ENCODE data around the gene NRSN1. TPM values are rescaled to one million over a fixed set of nuclear protein-coding genes. Genes with fewer than 3 reads are reported as not detected.

Gene NRSN1
- total and polyA plus RNA-seq, 2 of the 13 experiments (the other 11 are each of a cell fraction or from before 2014, with no cell fraction given): not detected

DNA sequence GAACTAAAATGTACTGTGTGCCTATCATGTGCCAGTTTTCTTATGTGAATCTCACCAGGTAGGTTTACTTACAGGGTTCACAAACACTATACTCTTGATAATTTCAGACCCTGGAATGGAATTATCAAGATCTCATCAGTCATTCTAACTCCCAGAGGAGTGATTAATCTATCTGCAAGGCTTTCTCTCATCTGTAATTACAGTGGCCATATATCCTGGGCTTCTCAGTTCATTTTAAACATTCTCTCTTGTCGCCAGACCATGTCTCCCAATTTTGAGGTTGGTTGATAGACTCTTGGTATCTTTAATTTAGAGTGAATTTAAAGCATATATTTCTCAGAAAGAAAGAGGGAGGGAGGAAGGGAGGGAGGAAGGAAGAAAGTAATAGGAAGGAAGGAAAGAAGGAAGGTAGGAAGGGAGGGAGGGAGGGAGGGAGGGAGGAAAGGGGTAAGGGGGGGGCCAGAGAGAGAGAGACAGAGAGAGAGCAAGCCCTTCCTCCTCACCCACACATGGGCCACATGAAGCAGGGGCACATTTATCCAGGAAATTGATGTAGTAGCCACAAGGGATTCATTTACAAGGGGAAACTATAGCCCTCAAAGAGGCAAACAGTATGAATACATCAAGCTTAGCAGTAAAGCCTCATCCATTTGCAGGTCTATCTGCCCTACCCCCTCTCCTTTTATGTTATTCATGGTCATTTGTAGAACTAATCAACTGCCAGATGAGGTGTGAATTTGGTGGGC, 25.8 kb upstream of the NRSN1 start:
- ChIA-PET POLR2A (no interaction called here), CTCF (ENCODE audit: low intra/inter-chr PET ratio, low total read pairs) (no interaction called here)
- no peak for DNase-seq (ENCODE audit: low spot score)
- Histone ChIP-seq H2AFZ (ENCODE audit: low read length) (no peak overlapping the region), H3K27ac (ENCODE audit: extremely low read length, insufficient read depth, low read length) (no peak overlapping the region), H4K20me1 (ENCODE audit: insufficient read depth, low read length) (no peaks in the 10 kb centered on the region), H3K4me1 (ENCODE audit: insufficient read depth, low read length) (no peaks in the 10 kb centered on the region), H3K4me3 (replicated peaks in 1 of 3; ENCODE audit: insufficient read depth in 1 of 3, low read depth in 2 of 3, low read length in 3 of 3) (no peak overlapping the region), H3K9ac (ENCODE audit: insufficient read depth, low read depth, low read length) (no peak overlapping the region), H3K4me2 (ENCODE audit: low read depth, low read length) (no peak overlapping the region), H3K27me3 (ENCODE audit: control insufficient read depth in 1 of 2, insufficient read depth in 2 of 2, low read length in 2 of 2) (no peaks in the 10 kb centered on the region), H3K9me3 (ENCODE audit: low read length) (no peaks in the 10 kb centered on the region), H3K79me2 (ENCODE audit: insufficient read depth, low read length) (no peaks in the 10 kb centered on the region), H3K36me3 (replicated peaks in 1 of 2; ENCODE audit: control insufficient read depth in 1 of 2, insufficient read depth in 2 of 2, low read length in 2 of 2) (no peaks in the 10 kb centered on the region)
- in situ Hi-C loops (cut with HindIII; ENCODE audit: extremely low pct_ligation_motif_present, low pct_unique_long_range_greater_than_20kb): no loop called here
- TF ChIP-seq, protein P1, sequence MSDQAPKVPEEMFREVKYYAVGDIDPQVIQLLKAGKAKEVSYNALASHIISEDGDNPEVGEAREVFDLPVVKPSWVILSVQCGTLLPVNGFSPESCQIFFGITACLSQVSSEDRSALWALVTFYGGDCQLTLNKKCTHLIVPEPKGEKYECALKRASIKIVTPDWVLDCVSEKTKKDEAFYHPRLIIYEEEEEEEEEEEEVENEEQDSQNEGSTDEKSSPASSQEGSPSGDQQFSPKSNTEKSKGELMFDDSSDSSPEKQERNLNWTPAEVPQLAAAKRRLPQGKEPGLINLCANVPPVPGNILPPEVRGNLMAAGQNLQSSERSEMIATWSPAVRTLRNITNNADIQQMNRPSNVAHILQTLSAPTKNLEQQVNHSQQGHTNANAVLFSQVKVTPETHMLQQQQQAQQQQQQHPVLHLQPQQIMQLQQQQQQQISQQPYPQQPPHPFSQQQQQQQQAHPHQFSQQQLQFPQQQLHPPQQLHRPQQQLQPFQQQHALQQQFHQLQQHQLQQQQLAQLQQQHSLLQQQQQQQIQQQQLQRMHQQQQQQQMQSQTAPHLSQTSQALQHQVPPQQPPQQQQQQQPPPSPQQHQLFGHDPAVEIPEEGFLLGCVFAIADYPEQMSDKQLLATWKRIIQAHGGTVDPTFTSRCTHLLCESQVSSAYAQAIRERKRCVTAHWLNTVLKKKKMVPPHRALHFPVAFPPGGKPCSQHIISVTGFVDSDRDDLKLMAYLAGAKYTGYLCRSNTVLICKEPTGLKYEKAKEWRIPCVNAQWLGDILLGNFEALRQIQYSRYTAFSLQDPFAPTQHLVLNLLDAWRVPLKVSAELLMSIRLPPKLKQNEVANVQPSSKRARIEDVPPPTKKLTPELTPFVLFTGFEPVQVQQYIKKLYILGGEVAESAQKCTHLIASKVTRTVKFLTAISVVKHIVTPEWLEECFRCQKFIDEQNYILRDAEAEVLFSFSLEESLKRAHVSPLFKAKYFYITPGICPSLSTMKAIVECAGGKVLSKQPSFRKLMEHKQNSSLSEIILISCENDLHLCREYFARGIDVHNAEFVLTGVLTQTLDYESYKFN (CRISPR knock-in tag; conservative IDR thresholded peaks at IDR 0.05): no peak
- TF ChIP-seq PCBP2 (optimal IDR thresholded peaks at IDR 0.05; ENCODE audit: low read depth, low read length, poor library complexity, severe bottlenecking) (peak; percentile 60), ZSCAN25 (CRISPR knock-in tag; IDR thresholded peaks at IDR 0.05) (no peak), HNRNPK (IDR thresholded peaks at IDR 0.05; ENCODE audit: low read depth, low read length, poor library complexity, severe bottlenecking) (peak; percentile 73)
- FAIRE-seq: no peak
- BruUV-seq (replicated peaks): no TSS peak
- intact Hi-C loops (cut with micrococcal nuclease; ENCODE audit: unreplicated experiment): no loop called here
- WGBS (ENCODE audit: low lambda C conversion rate): 12% methylated on average over 1 of the region's 1 CpG
- no peak for ATAC-seq
